Measurements from ENCODE around the gene CFAP46.

CFAP46 gene

DNA sequence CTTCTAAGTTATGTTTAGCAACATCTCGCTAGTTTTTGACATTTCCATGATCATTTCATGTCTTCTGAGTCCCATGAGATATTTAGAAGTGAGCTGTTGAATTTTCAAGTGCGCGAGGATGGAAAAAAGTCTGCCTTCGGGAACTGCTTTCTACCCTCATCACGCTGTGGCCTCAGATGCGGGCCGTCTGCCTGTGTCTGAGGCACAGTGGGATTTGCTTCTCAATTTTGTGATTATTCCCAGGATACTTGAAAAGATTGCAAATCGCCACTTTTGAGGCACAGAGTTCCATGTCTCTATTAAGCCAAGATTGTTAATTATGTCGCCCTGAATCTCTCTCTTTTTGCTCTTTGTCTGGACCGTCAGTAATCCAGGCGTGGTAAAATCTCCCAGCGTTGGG, 125.7 kb downstream of the CFAP46 start:
- ATAC-seq (no peak), DNase-seq (no peak)
- peaks cover 32% of the 10 kb centered on the region for H3K27me3 Mint-ChIP-seq
- H3K27ac Mint-ChIP-seq, result peak overlapping the region in 1 of 2 donors; percentile 32
- no peak overlapping the region for H3K4me3 Mint-ChIP-seq
- no peaks in the 10 kb centered on the region for H3K9me3 Mint-ChIP-seq
- no peaks in the 10 kb centered on the region for H3K4me1 Mint-ChIP-seq

DNA sequence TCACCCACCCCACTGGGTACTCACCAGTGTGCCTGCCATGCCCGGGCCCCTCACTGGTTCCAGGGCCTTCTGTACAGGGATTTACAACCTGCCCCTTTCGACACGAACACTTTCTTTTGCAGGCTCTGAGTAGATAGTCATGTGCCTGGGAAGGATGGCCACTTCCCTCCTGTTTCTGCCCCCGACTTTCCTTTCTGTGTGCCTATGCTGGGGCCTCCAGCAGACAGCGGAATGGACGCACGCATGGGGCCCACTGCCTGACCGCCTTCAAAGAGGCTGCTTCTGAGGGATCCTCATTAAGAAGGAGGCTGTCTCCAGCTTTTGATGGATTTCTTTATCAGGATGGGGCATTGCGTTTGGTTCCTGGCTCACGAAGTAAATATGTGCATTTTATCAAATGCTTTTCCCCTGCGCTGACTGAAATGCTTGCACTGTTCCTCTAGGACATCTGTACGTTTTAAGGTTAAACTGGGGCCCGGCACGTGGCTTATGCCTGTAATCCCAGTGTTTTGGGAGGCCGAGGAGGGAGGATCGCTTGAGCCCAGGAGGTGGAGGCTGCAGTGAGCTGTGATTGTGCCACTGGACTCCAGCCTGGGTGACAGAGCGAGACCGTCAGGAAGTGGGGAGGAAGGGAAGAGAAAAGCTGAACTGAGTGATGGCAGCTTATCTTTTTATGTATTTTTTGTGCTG, 127.1 kb downstream of the CFAP46 start:
- DNase-seq (no peak), ATAC-seq (no peak)
- H3K27me3 Mint-ChIP-seq, result peaks cover 40% of the 10 kb centered on the region
- H3K4me3 Mint-ChIP-seq, result no peak overlapping the region
- H3K9me3 Mint-ChIP-seq, result no peaks in the 10 kb centered on the region
- H3K27ac Mint-ChIP-seq, result no peak overlapping the region
- no peaks in the 10 kb centered on the region for H3K4me1 Mint-ChIP-seq

DNA sequence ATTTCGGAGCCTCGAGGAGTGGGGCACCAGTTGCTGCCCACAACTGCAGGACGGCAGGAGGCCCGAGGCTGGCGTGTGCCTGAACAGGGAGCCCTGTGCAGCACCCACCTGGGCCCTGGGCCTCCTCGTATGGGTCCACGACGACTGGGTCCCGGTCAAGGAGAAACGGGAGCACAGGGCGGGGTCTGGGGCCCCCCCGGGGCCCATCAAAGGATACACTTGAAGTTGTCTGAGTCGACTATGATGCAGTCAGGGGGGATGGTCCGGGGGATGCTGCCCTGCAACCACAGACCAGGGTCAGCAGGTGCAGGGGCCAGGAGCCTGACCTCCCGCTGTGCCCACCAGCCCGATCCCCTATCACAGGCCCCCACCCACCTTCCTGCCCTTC, 127.9 kb downstream of the CFAP46 start:
- peaks cover 40% of the 10 kb centered on the region for H3K27me3 Mint-ChIP-seq
- no peak overlapping the region for H3K4me3 Mint-ChIP-seq
- ATAC-seq (no peak), DNase-seq (no peak)
- no peak overlapping the region for H3K27ac Mint-ChIP-seq
- no peaks in the 10 kb centered on the region for H3K4me1 Mint-ChIP-seq
- no peaks in the 10 kb centered on the region for H3K9me3 Mint-ChIP-seq

DNA sequence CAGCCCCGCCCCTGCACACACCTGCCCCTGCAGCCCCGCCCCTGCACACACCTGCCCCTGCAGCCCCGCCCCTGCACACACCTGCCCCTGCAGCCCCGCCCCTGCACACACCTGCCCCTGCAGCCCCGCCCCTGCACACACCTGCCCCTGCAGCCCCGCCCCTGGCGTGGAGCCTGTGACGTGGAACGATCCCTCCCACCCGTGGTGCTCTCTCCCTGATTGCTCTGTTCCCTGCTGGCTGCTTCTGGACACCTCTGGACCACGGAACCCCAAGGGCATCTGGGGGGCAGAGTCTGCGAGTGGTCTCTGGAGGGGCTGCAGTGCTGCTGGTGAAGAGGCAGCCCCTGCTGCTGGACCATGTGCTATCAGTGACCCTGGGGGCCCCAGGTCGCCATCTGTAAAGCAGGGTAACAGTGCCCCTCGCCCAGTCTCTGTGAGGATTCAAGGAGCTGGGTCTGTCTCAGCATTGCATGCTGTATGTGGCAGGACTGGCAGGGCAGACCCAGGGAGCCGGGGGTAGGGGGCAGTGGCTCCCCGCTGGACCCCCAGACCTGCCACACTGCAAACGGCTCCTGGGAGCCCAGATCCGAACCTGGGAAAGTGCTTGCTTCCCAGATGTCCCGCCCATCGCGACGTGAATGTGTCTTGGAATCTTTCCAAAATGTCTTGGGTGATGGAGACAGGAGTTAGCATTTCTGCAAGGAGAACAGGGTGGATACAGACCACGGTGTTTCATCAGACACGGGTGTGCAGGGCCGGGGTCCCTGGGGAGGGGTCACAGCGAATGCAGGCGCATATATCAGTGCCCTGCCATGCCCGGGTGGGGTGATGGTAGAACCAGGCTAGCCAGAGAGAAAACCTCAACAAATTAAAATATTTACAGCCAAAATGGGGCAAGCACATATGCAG, 128.6 kb downstream of the CFAP46 start:
- DNase-seq (no peak), ATAC-seq (no peak)
- Mint-ChIP-seq H3K27me3 (peaks cover 40% of the 10 kb centered on the region), H3K4me3 (no peak overlapping the region), H3K27ac (no peak overlapping the region), H3K4me1 (no peaks in the 10 kb centered on the region), H3K9me3 (no peaks in the 10 kb centered on the region)

DNA sequence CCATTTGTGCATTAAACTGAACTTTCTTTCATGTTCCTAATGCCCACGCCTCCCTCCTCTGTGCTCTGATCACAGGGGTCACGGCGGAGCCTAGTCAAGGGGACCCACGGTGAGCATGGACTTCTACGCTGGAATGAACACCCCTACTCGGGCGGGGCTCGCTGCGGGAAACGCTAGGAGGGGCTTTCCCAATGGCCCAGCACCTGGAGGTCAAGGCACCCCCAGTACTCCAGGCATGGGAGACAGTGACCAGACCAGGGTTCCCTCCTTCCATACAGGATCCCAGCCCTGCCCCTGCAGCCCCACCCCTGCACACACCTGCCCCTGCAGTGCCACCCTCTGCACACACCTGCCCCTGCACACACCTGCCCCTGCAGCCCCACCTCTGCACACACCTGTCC, 129.4 kb downstream of the CFAP46 start:
- ATAC-seq, result no peak
- peaks cover 36% of the 10 kb centered on the region for H3K27me3 Mint-ChIP-seq

DNA sequence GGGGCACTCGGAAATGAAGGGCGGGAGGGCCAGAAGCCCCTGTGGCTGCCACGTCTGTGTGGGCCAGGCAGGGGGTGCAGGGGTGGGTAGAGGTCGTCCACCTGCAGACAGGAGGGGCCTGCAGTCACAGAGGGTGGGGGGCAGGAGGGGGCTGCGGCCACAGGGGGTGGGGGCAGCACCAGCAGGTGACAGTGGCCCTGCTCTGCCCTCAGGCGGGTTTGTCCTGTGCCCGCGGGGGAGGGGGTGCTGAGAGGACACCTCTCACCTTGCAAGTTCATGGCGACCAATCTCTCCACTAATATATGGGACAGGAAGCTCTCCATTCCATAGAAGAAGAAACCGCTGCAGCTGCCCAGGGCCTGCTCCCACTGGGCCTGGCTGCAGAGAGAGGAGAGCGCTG, 129.8 kb downstream of the CFAP46 start:
- ATAC-seq (no peak), DNase-seq (no peak)
- H3K4me1 Mint-ChIP-seq, result no peaks in the 10 kb centered on the region
- no peak overlapping the region for H3K27ac Mint-ChIP-seq
- no peaks in the 10 kb centered on the region for H3K9me3 Mint-ChIP-seq
- no peak overlapping the region for H3K4me3 Mint-ChIP-seq
- peaks cover 31% of the 10 kb centered on the region for H3K27me3 Mint-ChIP-seq

More for the DNA sequence above, 129.4 kb downstream of the CFAP46 start:
- no peaks in the 10 kb centered on the region for H3K9me3 Mint-ChIP-seq
- no peak for DNase-seq
- H3K27ac Mint-ChIP-seq, result no peak overlapping the region
- H3K4me1 Mint-ChIP-seq, result no peaks in the 10 kb centered on the region
- H3K4me3 Mint-ChIP-seq, result no peak overlapping the region

DNA sequence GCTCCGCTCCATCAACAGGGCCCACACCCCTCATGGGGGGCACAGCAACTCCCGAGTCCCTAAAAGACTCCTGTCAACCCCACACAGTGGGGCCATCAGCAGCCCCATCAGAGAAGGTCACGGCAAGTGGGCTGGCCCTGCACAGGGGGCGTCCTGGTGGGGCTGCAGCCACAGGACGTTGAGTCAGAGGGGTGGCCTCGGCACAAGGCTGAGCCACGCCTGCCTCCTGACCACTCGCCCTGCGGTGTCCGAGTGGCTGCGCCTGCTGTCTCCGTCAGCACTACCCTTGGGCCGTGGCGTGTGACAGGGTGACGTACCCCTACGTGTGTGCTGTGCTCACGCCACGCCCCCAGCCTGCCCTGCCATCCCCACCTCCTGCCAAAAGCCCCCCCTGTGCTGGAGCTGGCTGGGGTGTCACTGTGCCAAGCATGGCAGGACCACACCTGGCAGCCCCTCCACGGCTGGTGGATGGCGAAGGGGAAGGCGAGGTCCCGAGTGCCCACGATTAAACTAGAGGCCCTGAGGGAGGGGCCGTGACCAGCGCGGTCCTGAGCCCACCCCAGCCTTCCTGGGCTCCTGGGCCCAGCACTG, 130.4 kb downstream of the CFAP46 start:
- H3K4me3 Mint-ChIP-seq, result no peak overlapping the region
- no peaks in the 10 kb centered on the region for H3K4me1 Mint-ChIP-seq
- ATAC-seq (no peak), DNase-seq (no peak)
- no peaks in the 10 kb centered on the region for H3K9me3 Mint-ChIP-seq
- no peak overlapping the region for H3K27ac Mint-ChIP-seq
- peaks cover 26% of the 10 kb centered on the region for H3K27me3 Mint-ChIP-seq

DNA sequence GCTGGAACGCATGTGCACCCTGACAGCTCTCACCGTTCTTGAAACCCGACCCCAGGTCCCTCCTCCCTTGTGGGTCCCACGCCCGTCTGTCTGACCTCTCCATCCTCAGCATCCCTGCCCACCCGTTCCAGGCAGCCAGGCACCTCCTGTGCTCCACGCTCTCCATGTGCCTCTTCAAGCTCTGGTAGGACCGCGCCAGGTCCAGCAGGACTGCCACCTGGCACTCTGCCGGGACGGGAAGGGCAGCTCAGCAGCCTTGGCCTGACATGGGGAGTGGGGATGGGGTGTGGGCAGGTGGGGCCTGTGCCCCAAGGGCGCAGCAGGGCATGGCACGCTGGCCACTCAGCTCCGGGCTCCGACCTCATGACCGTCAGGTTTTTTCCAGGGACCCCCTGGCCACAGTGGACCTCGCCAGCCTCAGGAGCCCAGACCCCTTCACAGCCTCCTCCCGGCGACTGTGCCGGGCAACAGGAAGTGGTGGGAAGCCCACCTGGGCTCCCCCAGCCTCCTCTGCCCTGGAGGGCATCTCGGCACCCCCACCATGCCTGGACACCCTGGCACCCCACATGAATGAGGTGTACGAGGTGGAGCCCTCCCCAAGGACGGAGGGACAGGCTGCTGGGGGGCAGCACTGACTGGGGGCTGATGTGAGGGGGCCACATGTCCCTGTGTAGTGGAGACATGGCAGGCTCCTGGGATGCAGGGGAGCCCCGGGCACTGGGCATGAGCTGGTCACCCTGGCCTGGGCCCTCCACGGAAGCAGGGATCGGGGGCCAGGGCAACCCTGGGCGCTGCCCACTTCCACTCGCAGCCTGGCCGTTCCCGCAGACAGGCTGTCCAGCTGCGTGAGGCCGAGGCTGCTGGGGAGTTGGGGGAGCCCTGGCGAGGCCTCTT, 131.3 kb downstream of the CFAP46 start:
- Mint-ChIP-seq H3K4me1 (no peaks in the 10 kb centered on the region), H3K27me3 (peaks cover 18% of the 10 kb centered on the region), H3K27ac (no peak overlapping the region), H3K4me3 (no peak overlapping the region), H3K9me3 (no peaks in the 10 kb centered on the region)
- DNase-seq, result no peak
- no peak for ATAC-seq

DNA sequence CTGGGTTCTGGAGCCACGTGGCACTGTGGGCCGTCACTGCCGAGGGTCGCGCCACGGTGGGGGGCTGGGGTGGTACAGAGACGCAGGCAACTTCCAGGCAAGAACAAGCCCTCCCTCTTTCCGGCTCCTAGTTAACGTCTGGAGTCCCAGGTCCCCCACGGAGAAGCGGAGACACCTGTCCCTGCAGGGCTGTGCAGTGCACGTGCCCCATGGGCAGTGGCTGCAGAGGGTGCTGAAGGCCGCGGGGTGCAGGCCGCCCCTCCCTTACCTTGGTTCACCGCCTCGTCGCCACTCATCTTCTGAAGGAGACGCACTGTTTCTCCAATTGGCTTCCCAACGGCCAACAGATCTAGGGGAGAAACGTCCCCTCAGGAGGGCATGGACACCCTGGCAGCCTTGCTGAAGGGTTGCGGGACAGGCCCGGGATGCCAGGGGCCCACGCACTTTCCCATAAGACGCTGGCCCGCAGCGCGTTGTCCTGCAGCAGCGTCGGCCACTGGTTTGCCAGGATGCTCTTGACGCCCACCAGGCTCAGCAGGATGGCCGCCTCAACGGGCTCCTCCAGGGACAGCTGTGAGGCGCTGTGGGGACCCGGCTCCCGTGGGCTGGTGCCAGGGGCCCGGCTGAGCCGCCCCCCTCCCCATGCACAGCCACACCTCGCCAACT, 132.1 kb downstream of the CFAP46 start:
- Mint-ChIP-seq H3K4me1 (no peaks in the 10 kb centered on the region), H3K9me3 (no peaks in the 10 kb centered on the region), H3K27me3 (peaks cover 12% of the 10 kb centered on the region), H3K4me3 (no peak overlapping the region), H3K27ac (no peak overlapping the region)
- DNase-seq (no peak), ATAC-seq (no peak)

DNA sequence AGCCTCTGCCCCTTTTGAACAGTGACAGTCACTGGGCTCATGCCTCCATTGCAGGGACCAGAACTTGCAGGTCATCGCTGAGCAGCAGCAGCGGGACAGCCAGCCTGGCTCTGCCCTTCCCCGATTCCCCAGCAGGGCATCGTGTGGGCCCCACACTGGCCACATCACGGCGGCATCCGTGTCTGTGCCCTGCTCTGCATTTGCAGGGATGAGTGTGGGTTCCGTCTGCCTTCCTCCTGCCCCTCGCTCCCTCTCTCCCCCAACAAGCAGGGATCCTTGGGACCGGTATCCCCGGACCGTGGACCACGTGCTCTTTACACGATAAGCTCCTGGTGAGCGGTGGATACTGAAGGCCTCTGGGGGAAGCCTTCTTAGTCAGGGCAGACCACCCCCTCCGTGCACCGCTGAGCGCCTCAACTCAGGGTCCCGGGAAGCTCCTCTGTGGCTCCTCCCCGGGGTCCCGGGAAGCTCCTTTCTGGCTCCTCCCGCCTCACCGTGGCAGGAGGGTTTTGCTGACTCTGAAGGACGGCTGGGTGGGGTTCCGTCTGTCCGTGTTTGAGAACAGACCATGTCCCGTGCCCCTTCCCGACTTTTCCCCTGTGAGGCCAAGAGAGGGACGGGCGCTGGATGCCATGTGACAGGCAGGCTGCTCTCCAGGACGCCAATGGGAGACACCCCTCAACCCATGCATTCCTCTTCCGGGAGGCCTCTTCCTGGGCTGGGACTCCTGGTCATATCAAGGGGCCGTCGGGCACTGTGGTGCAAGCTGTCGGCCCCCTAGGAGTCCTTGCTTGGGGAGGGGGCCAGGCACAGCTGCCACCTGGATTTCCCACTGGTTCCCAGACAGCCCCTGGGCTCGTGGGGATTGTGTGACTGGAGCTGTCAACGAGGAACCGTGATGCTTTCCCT, 132.9 kb downstream of the CFAP46 start:
- ATAC-seq, result no peak
- DNase-seq, result no peak
- Mint-ChIP-seq H3K4me1 (no peaks in the 10 kb centered on the region), H3K4me3 (no peak overlapping the region), H3K9me3 (no peaks in the 10 kb centered on the region), H3K27me3 (peaks cover 8% of the 10 kb centered on the region), H3K27ac (no peak overlapping the region)

DNA sequence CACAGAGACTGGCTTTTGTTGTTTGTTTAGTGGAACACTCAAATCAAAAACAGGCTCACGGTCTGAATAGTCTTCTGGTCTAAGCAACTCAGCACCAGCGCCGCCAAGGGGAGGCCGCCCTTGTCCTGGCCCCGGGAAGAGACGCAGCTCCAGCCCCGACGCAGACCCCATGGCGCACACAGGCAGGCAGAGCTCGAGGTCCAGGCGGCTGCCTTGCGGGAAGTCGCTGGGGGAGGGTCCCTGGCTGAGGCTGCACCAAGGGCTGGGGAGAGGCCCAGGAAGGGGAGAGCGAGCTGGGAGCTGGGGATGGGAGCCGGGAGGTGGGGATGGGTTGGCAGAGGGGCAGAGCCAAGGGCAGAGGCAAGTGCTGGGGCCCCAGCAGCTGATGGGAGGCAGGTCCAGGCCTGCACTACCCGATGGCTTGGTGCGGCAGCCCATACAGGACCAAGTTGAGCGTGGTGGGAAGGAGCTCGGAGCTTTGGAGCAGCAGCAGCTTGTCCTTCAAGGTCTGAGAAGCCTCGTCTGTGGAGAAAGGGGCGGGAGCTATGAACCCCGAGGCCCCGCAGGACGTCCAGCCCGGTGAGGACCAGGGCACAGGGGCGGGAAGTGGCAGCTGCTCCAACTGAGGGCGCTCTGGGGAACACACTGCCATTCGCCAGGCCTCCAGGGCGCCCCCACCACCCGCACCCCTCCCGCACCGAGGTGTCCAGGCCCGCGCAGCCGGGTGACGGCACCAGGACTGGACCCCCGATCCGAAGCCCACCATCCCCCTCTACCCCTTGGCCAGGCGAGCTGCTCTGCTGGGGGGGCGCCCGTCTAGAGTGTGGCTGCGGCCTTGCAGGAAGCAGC, 133.8 kb downstream of the CFAP46 start:
- no peak overlapping the region for H3K27ac Mint-ChIP-seq
- peaks cover 8% of the 10 kb centered on the region for H3K27me3 Mint-ChIP-seq
- no peaks in the 10 kb centered on the region for H3K9me3 Mint-ChIP-seq
- no peak overlapping the region for H3K4me3 Mint-ChIP-seq
- DNase-seq, result no peak
- peak; percentile 18 for ATAC-seq
- H3K4me1 Mint-ChIP-seq, result no peaks in the 10 kb centered on the region

DNA sequence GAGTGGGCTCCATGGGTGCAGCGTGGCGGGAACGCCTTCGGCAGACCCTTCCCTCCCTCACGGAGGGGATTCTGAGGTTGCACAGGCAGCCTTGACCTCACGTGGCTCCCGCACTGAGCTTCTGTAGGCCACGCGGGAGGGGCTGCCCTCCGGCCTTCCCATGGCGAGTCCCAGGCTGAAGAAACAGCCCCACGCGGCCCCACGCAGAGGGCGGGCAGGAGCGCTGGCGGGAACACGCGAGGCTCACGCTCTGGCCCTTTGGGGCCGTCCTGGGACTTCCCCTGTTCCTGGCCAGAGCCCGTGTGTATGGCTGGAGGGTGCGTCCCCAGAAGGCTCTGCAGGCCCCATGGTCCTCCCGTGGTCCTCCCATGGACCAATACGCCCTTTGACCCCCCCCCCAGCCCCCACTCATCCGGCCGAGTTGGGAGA, 134.7 kb downstream of the CFAP46 start:
- Mint-ChIP-seq H3K4me3 (no peak overlapping the region), H3K4me1 (no peaks in the 10 kb centered on the region), H3K27me3 (peaks cover 8% of the 10 kb centered on the region), H3K9me3 (no peaks in the 10 kb centered on the region), H3K27ac (no peak overlapping the region)
- ATAC-seq (no peak), DNase-seq (no peak)

DNA sequence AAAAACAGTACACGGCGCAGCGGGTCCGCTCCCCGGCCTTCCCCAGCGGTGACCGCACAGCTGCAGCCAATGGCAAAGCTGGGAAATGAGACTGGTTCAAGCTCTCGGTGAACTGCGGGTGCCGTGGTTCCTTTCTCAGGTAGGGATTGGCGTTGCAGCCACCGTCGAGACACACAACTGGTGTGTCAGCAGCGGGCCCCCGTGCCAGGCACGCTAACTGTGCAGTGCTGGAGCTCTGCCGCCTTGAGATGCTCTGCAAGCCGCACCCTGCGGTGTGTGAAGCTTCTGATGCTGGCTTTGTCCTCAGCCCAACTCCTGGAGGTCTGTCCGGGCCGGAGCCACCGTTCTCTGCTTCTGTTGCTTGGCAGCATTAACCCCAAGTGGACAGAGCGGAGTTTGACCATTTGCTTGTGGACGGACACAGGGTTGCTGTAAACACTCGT, 135.8 kb downstream of the CFAP46 start:
- H3K9me3 Mint-ChIP-seq, result no peaks in the 10 kb centered on the region
- no peak for DNase-seq
- H3K4me1 Mint-ChIP-seq, result no peaks in the 10 kb centered on the region
- H3K4me3 Mint-ChIP-seq, result no peak overlapping the region
- H3K27ac Mint-ChIP-seq, result no peak overlapping the region
- peaks cover 8% of the 10 kb centered on the region for H3K27me3 Mint-ChIP-seq
- no peak for ATAC-seq

Measured in stimulated activated naive CD8-positive, alpha-beta T cell treated with anti-CD3 and anti-CD28 coated beads, Interleukin-15, amount 100 ng/mL, for 72 hours (primary cell).